Measurements from ENCODE around the gene ATG101. TPM values are rescaled to one million over a fixed set of nuclear protein-coding genes. Genes with fewer than 3 reads are reported as not detected.

Gene ATG101
- total and polyA plus RNA-seq, 2 of the 8 experiments (the other 6 are each of a cell fraction or from before 2014, with no cell fraction given) = 49.8 to 55.9 TPM

GRCh38 chr12:52082026-52082668 lies 12.4 kb downstream of the ATG101 start:
- ChIA-PET CTCF (ENCODE audit: partially characterized antibody) (interaction anchor here (1.0 to 34.1 kb wide), 23 partner anchors 9 to 107 kb away, joined by 3 to 1022 read pairs (median 8); partner anchors contain the start of genes ATG101 and NR4A1), POLR2A (ENCODE audit: partially characterized antibody) (interaction anchor here (1.4 to 7.7 kb wide), 6 partner anchors 12 to 193 kb away, joined by 3 to 82 read pairs (median 12); partner anchors contain the start of gene ATG101)
- Histone ChIP-seq H4K8ac (ENCODE audit: extremely low read depth, insufficient read depth, low read length) (no peak overlapping the region), H2BK5ac (ENCODE audit: low read depth, low read length) (peak overlapping the region; percentile 44; the same call in 1 of the 2 replicates), H3K27ac (ENCODE audit: low read depth, low read length) (no peak overlapping the region), H3K4me3 (ENCODE audit: extremely low read depth in 1 of 4, insufficient read depth in 2 of 4, low read depth in 3 of 4, low read length in 4 of 4) (no peak overlapping the region), H2BK20ac (ENCODE audit: low read length) (0 out of 2 replicates have a peak overlapping the region, but pooled peaks have one; percentile 21), H3K23me2 (ENCODE audit: low read depth, low read length) (peaks cover 8% of the 10 kb centered on the region; the same call in 1 of the 2 replicates), H3K14ac (ENCODE audit: insufficient read length) (no peak overlapping the region), H3K4me2 (ENCODE audit: insufficient read depth in 1 of 2, low read depth in 2 of 2, low read length in 2 of 2) (0 out of 4 replicates have a peak overlapping the region, but pooled peaks of 1 of the 2 experiments have one; percentile 26), H3K56ac (replicated peaks; ENCODE audit: insufficient read length, low read depth, low read length) (no peak overlapping the region), H3K79me2 (ENCODE audit: control insufficient read depth in 1 of 2, insufficient read depth in 2 of 2, low read length in 2 of 2) (no peaks in the 10 kb centered on the region), H2BK12ac (ENCODE audit: low read depth, low read length) (peak overlapping the region; percentile 84; the same call in 1 of the 2 replicates), H4K5ac (ENCODE audit: insufficient read length, low read depth, low read length) (no peak overlapping the region), H3K79me1 (ENCODE audit: low read depth, low read length) (no peaks in the 10 kb centered on the region; the same call in 1 of the 2 replicates), H2BK15ac (ENCODE audit: low read length) (peak overlapping the region; percentile 53; the same call in 1 of the 2 replicates), H3K23ac (ENCODE audit: insufficient read length) (no peak overlapping the region), H3K36me3 (ENCODE audit: control insufficient read depth in 2 of 4, insufficient read depth in 4 of 4, low read length in 3 of 4) (peaks cover 0 to 8% (median 2%) of the 10 kb centered on the region in 4 experiments; a peak in 6 of 8 replicates), H4K20me1 (replicated peaks in 1 of 2; ENCODE audit: control insufficient read depth in 1 of 2, insufficient read depth in 2 of 2, low read length in 2 of 2) (peaks cover 0 to 9% of the 10 kb centered on the region in 2 experiments), H3K27me3 (replicated peaks in 1 of 4; ENCODE audit: control insufficient read depth in 3 of 4, extremely low read depth in 1 of 4, insufficient read depth in 3 of 4, low read length in 3 of 4) (peaks cover 0 to 14% (median 1%) of the 10 kb centered on the region in 4 experiments; a peak in 5 of 7 replicates), H2BK120ac (replicated peaks; ENCODE audit: low read depth, low read length) (no peak overlapping the region), H3K9ac (replicated peaks in 1 of 4; ENCODE audit: extremely low read depth in 1 of 4, low read depth in 3 of 4, low read length in 3 of 4) (no peak overlapping the region), H3K4ac (replicated peaks; ENCODE audit: insufficient read length, low read depth, low read length) (no peak overlapping the region), H3K4me1 (replicated peaks in 1 of 4; ENCODE audit: control insufficient read depth in 3 of 4, insufficient read depth in 4 of 4, low read length in 3 of 4) (peaks cover 5 to 37% (median 14%) of the 10 kb centered on the region in 4 experiments; a peak in 6 of 7 replicates), H3K9me3 (ENCODE audit: insufficient read depth in 2 of 2, low read depth in 1 of 2, low read length in 1 of 2) (no peaks in the 10 kb centered on the region), H2AFZ (ENCODE audit: low read length) (no peak overlapping the region), H4K91ac (replicated peaks; ENCODE audit: insufficient read length, low read length) (no peak overlapping the region), H3K18ac (ENCODE audit: extremely low read depth, low read length) (no peak overlapping the region; the same call in 1 of the 2 replicates), H2AK5ac (ENCODE audit: low read depth, low read length) (no peak overlapping the region; the same call in 1 of the 2 replicates)
- FAIRE-seq (no peak), DNase-seq (ENCODE audit: low read depth in 1 of 2, low spot score in 2 of 2) (no peak)
- WGBS, 2 experiments (ENCODE audit: extremely low coverage in 1 of 2, insufficient coverage in 1 of 2, insufficient read length in 1 of 2, insufficient replicate concordance in 2 of 2, low coverage in 1 of 2, low lambda C conversion rate in 2 of 2, missing lambda C conversion rate in 1 of 2) = 69% methylated on average over 13 of the region's 13 CpGs; no CpG with 5 or more reads in 1 of the 2 experiments
- no peak for TF ChIP-seq RAD21 (IDR thresholded peaks at IDR 0.05 in 1 of 2, conservative IDR thresholded peaks at IDR 0.05 in 1 of 2; ENCODE audit: low read depth in 2 of 2, low read length in 2 of 2)
- TF ChIP-seq ATF3 (IDR thresholded peaks at IDR 0.05; ENCODE audit: insufficient read depth, low read depth, low read length) = no peak
- TF ChIP-seq POU5F1 (IDR thresholded peaks at IDR 0.05; ENCODE audit: low read depth, low read length) = no peak
- TF ChIP-seq FOSL1 (IDR thresholded peaks at IDR 0.05; ENCODE audit: insufficient read depth, low read depth, low read length) = no peak
- TF ChIP-seq PHF8 (conservative IDR thresholded peaks at IDR 0.05; ENCODE audit: low read depth, low read length) = no peak
- no peak for TF ChIP-seq SIX5 (IDR thresholded peaks at IDR 0.05; ENCODE audit: low read depth, low read length)
- TF ChIP-seq SP2 (IDR thresholded peaks at IDR 0.05; ENCODE audit: low read length) = no peak
- no peak for TF ChIP-seq CEBPB (IDR thresholded peaks at IDR 0.05; ENCODE audit: low read depth, low read length)
- TF ChIP-seq BRCA1 (IDR thresholded peaks at IDR 0.05; ENCODE audit: low read depth, low read length) = no peak

All from H1 (cell line).